Effector CD8-positive, alpha-beta T cell (primary cell): Measurements from ENCODE around the gene CTBP2.
"Not testable (repeated sequence)": the region's sequence is repeated elsewhere in the genome, so short reads cannot be mapped to it uniquely, and the experiment has no call there.

Experiments
- DNase-seq: peaks from one replicate; lab custom pipeline; 2025; lab: John Stamatoyannopoulos, UW

CTBP2 gene

DNA sequence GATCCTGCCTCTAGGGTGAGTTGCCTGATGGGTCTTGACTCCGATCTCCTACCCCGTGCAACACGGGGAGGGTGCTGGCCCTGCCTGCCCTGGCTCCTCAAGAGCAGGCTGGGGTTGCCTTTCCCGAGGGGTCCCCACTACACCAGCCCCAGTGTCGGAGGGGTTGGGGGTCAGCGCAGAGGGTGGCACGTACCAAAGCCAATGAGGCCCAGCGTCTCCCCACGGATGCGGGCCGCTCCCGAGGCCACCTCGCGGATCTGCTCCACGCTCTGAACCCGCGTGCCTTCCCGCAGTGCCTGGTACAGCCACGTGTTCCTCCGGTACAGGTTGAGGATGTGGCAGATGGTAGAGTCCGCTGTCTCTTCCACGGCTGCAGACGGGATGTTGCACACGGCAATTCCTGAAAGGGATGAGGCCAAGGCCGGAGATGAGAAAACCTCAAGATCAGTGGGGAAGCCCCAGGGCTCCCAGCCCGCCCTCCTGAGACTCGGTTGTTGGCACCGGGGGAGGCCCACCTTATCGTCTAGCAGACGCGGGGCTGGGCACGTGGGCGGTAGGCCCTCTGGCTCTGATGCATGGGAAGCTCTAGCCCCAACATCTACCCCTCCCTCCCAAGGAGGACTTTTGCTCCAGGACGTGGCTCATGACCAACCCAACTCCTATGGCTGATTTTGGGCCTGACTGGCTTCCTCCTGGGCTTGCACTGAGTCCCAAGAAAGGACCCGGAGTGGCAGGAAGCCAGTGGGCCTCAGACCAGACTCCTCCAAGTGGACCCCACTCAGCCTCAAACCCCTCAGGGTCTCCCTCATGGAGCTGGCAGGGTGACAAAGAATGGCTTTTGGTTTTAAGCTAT, 162.4 kb downstream of the CTBP2 start:
- no peak for DNase-seq

DNA sequence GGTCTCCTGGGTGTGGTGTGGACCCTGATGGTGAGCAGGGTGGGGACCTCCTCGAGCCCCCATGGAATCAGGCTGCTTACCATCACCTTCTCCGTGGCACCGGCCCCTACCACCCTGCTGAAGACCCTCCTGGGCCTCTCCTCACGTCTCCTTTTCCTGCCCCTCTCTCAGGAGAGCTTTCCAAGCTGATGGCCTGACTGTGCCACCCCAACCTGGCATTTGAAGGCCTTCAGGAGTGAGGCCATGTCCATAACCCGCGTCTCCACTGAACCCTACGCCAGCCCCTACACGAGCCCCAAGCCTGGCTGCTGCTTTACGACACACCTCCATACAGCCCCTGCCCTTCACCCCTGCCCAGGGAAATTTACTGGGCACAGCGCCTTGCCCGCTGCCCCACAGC, 163.1 kb downstream of the CTBP2 start:
- DNase-seq, result no peak

DNA sequence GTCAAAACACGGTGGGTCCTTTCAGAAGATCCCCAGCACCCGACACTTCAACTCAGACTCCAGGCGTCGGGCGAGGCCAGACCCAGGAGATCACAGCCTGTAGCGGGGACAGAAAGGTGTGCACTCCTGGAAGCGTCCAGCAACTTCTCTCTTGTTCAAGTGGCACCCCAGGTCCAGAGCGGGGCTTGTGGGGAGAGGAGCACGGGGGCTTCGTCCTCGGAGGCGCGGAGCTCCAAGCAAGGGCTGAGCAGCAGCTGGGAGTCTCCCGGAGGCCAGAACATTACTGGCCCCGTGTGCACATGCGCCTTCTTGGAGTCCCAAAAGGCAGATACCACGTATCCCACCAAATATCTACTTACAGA, 163.5 kb downstream of the CTBP2 start:
- DNase-seq, result no peak

- DNase-seq, result no peak
These were observed 164.1 kb downstream of the CTBP2 start for GRCh38 chr10:124996127-124996853.

- DNase-seq, result no peak
These were observed 164.8 kb downstream of the CTBP2 start for GRCh38 chr10:124995605-124996004.

- no peak for DNase-seq
These were observed 165.5 kb downstream of the CTBP2 start for GRCh38 chr10:124994573-124995473.

DNA sequence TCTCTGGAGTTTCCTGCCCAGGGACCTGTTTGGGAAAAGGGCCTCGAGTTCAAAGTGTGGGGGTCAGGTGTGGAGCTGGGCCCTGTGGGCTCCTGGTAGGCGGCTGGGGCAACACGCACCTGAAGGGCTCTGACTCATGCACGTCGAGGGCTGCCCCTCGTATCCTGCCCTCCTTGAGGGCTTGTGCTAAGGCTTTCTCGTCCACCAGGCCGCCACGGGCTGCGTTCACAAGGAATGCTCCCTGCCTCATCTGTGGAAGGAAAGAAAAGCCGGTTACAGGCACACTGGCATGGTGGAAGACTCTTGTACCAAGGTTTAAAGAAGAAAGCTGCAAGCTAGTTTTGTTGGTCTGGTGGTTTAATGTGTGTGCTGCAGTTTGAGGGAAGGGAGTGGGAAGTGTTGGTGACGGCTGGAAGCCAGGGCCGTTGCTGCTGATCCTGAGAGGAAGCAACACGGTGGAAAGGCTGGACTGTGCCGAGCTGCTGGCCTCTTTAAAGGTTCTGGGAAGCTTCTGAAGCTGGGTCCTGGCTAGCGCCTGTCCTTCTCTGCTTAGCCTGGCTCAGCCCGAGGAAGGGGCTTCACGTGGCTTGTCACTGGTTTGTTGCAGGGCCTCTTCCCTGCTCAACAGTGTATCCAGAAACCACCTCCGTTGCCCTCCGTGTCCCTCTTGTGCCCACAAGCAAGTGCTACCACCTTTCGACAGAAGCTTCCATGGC, 166.5 kb downstream of the CTBP2 start:
- no peak for DNase-seq

DNA sequence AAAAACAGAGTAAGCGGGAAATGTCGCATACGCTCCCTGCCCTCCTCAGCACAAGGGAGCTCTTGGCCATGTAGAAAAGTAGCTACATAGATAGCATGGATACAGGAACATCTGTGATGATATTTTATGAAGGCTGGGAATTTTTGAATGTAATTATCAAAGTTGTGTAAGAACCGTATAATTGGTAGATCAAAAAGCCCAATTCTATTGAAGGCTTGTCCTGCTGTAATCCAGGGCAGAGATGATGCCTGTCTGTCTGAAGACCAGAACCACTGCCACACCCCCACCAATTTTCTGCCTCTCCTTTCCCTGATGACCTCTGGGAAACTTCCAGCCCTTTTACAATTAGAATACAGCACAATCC, 167.0 kb downstream of the CTBP2 start:
- no peak for DNase-seq

- no peak for DNase-seq
These were observed 167.7 kb downstream of the CTBP2 start for GRCh38 chr10:124992462-124993344.

DNA sequence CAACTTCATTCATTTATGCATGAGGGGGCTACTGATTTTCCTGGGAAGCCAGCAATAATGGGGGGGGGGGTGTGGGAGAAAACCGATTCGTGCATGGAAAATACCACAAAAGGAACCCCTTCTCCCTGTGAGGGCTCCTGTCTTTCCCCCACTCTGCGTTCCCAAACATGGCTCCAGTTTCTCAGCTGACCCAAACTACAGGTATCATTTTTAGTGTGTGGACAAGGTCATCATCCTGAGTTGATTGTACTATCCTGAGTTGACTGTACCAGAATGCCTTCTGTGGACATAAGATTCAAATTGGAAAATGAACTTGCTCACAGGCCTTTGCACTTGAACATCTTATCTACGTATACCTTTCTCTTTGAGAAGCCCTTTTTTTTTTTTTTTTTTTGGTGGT, 168.5 kb downstream of the CTBP2 start:
- DNase-seq, result no peak

DNA sequence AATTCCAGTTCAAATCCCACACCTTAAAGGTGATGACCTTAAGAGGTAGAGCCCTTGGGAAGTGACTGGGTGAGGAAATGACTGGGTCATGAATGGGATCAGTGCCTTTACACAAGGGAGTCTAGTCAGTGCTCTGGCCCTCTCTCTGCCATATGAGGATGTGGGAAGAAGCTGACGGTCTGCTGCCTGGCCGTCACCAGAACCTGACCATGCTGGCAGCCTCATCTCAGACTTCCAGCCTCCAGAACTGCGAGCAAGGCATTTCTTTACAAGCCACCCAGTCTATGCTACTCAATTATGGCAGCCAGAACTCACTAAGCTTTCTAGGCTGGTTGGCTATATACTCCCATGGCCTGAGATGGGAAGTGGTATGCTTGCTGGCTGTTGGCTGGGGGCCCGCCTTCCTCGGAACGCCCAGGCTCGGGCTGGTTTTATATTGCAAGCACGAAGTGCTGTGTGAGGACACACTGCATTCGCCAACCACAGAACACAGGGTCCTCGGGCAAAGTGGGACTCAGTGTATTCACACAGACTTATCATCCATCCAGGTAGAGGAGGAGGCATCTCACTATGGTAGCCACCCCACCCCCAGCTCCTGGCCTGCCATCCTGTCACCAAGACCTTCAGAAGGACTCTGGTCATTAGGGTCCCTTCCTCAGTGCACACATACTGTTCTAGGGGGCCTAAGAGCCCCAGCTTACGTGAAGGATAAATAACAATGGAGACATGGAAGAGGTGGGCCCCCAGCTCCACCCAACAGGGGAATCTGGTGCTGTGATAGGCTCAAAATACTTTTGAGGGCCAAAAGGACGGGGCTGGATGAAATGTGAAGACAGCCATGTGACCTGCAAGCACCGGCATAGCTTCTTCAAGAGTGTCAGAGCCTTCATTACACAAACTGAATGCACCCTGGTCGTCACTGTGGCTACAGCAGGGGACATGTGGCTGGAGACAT, 169.4 kb downstream of the CTBP2 start:
- DNase-seq, result no peak

- no peak for DNase-seq
These were observed 170.8 kb downstream of the CTBP2 start for GRCh38 chr10:124989526-124989925.

DNA sequence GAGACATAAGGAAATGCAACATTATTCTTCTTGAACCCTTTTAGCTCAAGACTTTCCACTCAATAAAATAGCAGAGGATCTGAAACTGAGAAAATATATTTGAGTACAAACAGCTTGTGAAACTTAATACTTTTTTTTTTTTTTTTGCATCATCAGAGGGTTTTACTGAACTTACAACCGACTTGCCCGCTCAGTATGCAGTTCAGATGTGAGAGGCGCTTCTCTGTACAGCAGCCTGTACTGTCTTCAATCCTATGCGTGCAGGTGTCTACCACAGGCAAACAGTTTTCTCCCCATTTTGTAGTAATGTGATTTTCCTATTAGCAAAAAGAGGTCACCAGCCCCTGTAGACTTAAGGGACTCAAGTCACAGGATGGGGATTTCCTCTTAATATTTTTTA, 171.6 kb downstream of the CTBP2 start:
- not testable (repeated sequence) for DNase-seq

DNA sequence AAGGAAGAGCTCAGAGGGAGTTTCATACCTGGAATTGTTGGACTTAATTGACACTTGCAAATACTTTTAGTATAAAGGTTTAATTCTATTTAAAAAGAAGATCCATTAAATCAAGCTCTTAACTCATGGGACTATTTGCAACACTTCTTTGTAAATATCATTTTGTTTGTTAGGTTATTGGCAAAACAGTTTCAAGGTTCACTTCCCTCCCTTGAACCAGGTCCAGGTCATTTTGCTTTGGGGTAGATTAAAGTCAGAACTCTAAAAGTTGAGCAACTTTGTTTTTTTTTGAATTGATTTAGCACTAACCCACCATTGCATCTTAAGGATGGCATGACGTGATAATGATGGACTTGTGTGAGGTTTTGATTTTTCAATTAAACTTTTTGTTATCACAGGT, 172.6 kb downstream of the CTBP2 start:
- DNase-seq, result no peak

DNA sequence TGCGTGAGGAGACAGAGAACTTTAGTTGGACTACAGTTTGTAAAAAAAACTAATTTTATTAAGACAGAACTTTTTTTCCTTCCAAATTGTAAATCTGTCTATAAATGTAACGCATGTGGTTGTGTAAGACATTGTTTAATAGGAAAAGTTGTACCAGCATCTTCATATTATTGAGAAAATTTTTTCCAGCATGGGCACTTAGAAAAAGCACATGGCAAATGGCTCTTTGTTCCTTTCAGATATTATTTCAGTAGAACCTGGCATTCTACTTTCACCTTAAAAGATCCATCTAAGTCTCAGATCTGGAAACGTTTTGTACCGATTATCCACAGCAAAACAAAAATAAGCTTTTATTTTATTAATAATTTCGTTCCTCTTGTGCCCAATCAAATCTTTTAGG, 175.2 kb downstream of the CTBP2 start:
- no peak for DNase-seq

- no peak for DNase-seq
These were observed 176.0 kb downstream of the CTBP2 start for GRCh38 chr10:124984376-124984775.

- DNase-seq, result no peak
These were observed 177.0 kb downstream of the CTBP2 start for GRCh38 chr10:124983321-124983720.

DNA sequence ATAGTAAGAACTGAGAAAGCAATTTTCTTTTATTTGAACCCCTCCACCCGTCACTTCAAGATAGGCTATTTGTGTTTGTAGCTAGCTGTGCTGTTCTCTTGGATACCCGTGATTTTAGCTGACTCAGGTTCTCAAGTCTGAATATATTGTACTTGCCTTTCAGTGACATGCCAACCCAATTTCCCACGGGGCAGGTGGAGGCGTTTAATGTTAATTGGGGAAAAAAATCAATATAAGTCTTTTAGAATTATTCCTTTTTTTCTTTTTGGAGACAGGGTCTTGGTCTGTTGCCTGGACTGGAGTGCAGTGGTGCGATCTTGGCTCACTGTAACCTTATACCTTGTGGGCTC, 182.0 kb downstream of the CTBP2 start:
- no peak for DNase-seq

GRCh38 chr10:124977648-124978375, 182.6 kb downstream of the CTBP2 start:
- DNase-seq, result no peak
